Germinal center (tissue), 1 donor: ENCODE data around the gene KRR1.
"Not testable (repeated sequence)": the region's sequence is repeated elsewhere in the genome, so short reads cannot be mapped to it uniquely, and the experiment has no call there.

Experiments used
- DNase-seq: peaks from one replicate; pipeline ENCODE4 v3.0.0; 2012; ENCODE audit warnings: mixed read lengths, low spot score

The KRR1 gene

DNA sequence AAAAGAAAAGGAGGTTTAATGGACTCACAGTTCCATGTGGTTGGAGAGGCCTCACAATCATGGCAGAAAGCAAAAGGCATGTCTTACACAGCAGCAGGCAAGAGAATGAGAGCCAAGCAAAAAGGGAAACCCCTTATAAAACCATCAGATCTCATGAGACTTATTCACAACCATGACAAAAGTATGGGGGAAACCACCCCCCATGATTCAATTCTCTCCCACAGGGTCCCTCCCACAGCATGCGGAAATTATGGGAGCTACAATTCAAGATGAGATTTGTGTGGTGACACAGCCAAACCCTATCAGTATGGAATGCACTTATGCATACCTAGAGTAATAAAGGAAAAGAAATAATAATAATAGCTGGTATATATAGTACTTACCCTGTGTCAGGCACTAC lies 35.3 kb downstream of the KRR1 start:
- no peak for DNase-seq

DNA sequence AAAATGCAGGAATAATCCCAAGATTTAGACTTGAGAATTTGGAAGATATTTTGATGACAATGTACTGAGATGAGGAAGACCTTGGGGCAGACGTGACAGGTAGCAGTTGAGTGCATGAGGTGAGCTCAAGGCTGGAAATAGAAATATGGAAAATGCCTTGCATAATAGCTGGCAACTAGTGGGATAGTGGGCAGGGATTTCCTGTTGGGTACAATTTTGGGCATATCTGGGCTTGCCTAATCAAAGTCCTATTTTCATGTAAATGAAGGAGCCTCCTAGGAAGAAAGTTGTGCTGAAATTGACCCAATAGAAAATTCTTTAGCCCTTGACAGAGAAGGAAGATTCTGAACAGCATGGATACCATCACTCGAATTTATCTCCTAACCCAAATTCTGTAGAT lies 37.3 kb downstream of the KRR1 start:
- no peak for DNase-seq

DNA sequence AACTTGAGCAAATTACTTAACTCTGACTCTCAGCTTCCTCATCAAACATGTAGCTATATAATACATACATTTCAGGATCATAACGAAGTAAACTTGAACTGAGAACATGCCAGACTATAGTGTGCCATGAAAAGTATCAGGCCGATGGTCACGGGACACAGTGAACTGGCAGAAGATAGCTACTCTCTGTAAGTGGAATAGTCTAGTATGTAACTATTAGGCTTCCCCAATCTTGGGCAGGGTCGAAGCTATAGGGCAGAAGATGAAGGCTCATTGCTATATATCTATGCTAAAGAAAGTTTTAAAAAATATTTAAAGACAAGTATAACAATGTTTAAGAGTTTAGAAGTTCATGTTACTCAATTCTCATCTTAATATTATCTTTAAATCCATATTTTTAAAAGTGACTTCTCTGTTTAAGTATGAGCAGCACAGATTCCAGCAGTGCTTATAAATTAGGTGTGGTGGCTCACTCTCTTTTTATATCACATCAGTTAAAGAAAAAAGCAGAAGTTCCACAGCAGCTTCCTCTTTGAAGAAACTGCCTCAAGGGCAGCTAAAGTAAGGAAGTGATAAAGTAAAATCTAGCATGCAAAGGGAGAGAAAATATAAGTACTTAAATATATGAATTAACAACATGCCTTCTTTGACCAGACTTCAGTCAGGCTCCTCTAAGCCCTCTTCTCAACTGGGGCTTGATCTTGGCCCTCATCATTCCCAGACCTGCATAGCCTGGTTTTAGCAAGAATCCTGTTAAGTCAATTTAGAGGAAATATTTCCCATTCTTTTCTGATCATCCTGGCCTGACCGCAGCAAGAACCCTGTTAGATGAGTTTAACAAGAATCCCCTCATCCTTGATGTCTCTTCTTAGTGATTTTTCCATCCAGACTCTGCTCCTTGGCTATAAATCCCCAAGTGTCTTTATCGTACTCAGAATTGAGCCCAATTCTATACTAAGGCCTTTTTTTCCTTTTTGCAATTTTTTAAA lies 39.2 kb downstream of the KRR1 start:
- peak; percentile 27 for DNase-seq

GRCh38 chr12:75460204-75460603 lies 51.2 kb downstream of the KRR1 start:
- DNase-seq = no peak

- no peak for DNase-seq
Measured at GRCh38 chr12:75459755-75460154, 51.7 kb downstream of the KRR1 start.

DNA sequence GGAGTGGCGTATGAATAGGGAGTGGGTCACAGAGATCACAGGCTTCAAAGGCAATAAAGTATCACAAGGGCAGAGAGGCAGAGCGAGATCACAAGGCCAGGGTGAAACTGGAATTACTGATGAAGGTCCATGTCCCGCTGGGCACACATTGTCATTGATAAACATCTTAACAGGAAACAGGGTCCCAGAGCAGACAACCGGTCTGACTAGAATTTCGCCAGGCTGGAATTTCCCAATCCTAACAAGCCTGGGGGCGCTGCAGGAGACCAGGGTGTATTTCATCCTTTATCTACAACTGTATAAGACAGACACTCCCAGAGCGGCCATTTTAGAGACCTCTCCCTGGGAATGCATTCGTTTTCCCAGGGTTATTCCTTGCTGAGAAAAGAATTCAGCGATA lies 53.5 kb downstream of the KRR1 start:
- not testable (repeated sequence) for DNase-seq

DNA sequence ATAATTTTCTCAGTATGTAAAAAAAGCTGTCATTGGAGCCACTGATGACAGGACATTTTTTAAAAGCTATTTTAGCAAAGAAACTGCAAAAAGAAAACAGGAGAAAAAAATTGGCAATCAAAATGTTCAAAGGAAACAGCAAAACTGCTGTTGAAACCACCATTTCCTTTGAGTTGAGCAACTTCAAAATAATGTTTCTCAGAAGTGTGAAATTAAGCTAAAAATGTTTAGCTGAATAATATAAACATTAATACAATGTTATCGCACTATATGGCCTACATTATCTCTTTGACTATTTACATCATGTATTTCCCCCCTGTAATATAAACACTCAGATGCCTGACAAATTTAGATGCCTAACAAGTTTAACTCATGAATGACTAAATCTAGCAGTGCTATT lies 54.2 kb downstream of the KRR1 start:
- no peak for DNase-seq

- no peak for DNase-seq
Measured at GRCh38 chr12:75455839-75456238, 55.6 kb downstream of the KRR1 start.

GRCh38 chr12:75452675-75453330 lies 58.6 kb downstream of the KRR1 start:
- DNase-seq = no peak

DNA sequence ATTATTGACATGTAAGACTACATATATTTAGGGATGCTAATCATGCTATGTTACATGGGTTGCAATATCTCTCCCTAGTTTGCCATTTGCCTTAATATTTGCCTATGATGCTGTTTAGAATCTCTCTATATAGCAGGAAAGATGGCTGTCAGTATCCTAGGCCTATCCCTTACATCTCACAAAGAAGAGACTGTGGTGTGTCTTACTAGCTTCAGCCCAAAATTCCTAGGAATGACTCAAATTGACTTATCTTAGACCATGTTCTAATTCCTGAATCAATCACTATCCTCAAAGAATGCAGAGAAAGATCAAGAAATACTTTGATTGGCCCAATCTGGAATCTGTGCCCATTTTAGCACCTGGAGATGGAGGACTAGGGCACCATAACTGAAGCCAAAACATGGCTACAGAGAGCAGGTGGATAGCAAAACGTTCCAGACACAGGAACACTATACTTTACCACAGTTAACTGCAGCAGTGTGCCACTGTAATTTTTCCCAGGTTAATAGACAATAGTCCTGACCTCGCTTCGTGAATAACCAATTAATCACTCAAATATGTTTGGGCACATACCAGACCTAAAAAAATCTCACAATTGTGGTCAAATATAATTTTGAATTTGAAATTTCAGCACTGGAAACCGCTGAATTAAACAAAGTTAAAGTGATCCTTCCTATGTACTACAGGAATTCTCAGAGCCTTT lies 63.6 kb downstream of the KRR1 start:
- DNase-seq = no peak

- DNase-seq = no peak
Measured at GRCh38 chr12:75446857-75447256, 64.6 kb downstream of the KRR1 start.

DNA sequence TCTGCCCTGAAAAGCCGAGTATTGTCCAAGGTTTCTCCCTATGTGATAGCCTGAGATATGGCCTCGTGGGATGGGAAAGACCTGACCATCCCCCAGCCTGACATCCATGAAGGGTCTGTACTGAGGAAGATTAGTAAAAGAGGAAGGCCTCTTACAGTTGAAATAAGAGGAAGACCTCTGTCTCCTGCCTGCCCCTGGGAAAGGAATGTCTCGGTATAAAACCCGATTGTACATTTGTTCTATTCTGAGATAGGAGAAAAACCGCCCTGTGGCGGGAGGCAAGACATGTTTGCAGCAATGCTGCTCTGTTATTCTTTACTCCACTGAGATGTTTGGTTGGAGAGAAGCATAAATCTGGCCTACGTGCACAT lies 66.3 kb downstream of the KRR1 start:
- not testable (repeated sequence) for DNase-seq

DNA sequence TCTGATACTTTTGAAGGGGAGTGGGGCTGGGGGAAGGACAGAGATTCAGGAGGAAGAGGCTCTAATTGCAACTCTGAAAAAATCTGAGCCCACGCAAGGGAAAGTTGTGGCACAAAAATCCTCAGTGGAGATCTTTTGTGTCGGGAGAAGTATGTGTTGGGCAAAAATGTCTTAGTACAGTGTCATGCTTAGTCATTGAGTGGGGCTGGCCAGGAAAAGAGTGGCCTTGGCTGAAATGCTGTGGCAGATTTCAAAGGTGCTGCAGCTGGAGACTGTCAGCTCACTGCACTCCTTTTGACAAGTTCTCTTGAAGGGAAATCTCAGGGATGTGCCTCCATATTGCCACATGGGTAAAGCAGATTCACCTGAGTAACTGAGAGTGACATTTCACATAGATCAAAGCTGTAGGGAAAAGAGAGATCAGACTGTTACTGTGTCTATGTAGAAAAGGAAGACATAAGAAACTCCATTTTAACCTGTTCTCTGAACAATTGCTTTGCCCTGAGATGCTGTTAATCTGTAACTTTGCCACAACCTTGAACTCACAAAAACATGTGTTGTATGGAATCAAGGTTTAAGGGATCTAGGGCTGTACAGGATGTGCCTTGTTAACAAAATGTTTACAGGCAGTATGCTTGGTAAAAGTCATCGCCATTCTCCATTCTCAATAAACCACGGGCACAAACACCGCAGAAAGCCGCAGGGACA lies 66.8 kb downstream of the KRR1 start:
- DNase-seq = no peak

GRCh38 chr12:75443709-75444108 lies 67.7 kb downstream of the KRR1 start:
- DNase-seq = no peak

DNA sequence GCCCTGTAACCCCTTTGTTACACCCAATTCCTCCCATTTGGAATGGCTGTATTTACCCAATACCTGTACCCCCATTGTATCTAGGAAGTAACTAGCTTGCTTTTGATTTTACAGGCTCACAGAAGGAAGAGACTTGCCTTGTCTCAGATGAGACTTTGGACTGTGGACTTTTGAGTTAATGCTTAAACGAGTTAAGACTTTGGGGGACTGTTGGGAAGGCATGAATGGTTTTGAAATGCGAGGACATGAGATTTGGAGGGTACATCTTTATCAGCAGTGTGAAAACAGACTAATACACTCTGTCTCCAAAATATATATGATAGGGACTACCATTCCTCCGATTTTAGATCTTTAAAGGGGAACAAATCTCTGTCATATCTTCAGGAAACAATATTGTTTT lies 69.0 kb downstream of the KRR1 start:
- not testable (repeated sequence) for DNase-seq

GRCh38 chr12:75441687-75442449 lies 69.5 kb downstream of the KRR1 start:
- DNase-seq = not testable (repeated sequence)
